ENCODE results near the gene VPS13D.

The VPS13D gene

GRCh38 chr1:12272770-12273169 is 42.9 kb downstream of the VPS13D start:
- H3K4me3 ChIP-seq (ENCODE audit: low read length), result no peak overlapping the region
- no peak for TF ChIP-seq CTCF (conservative IDR thresholded peaks at IDR 0.05; ENCODE audit: low read length)
- DNase-seq (ENCODE audit: low read depth), result no peak

GRCh38 chr1:12275370-12275769 is 45.5 kb downstream of the VPS13D start:
- DNase-seq (ENCODE audit: low read depth), result peak; percentile 17
- peak; percentile 77 for TF ChIP-seq CTCF (conservative IDR thresholded peaks at IDR 0.05; ENCODE audit: low read length)
- H3K4me3 ChIP-seq (ENCODE audit: low read length), result no peak overlapping the region

GRCh38 chr1:12276225-12276624 is 46.4 kb downstream of the VPS13D start:
- peak; percentile 53 for DNase-seq (ENCODE audit: low read depth)
- no peak overlapping the region for H3K4me3 ChIP-seq (ENCODE audit: low read length)
- peak; percentile 61 for TF ChIP-seq CTCF (conservative IDR thresholded peaks at IDR 0.05; ENCODE audit: low read length)

GRCh38 chr1:12279003-12279402 is 49.2 kb downstream of the VPS13D start:
- no peak for DNase-seq (ENCODE audit: low read depth)
- no peak for TF ChIP-seq CTCF (conservative IDR thresholded peaks at IDR 0.05; ENCODE audit: low read length)
- no peak overlapping the region for H3K4me3 ChIP-seq (ENCODE audit: low read length)

- DNase-seq (ENCODE audit: low read depth), result no peak
- H3K4me3 ChIP-seq (ENCODE audit: low read length), result no peak overlapping the region
- TF ChIP-seq CTCF (conservative IDR thresholded peaks at IDR 0.05; ENCODE audit: low read length), result no peak
These were observed 50.1 kb downstream of the VPS13D start for GRCh38 chr1:12279728-12280464.

GRCh38 chr1:12282142-12282541 is 52.3 kb downstream of the VPS13D start:
- no peak for DNase-seq (ENCODE audit: low read depth)
- TF ChIP-seq CTCF (conservative IDR thresholded peaks at IDR 0.05; ENCODE audit: low read length), result no peak
- no peak overlapping the region for H3K4me3 ChIP-seq (ENCODE audit: low read length)

- no peak for DNase-seq (ENCODE audit: low read depth)
- H3K4me3 ChIP-seq (ENCODE audit: low read length), result no peak overlapping the region
- no peak for TF ChIP-seq CTCF (conservative IDR thresholded peaks at IDR 0.05; ENCODE audit: low read length)
These were observed 54.7 kb downstream of the VPS13D start for GRCh38 chr1:12284486-12284885.

All from AG10803 (cell line).